NB4 (cell line): ENCODE data around the gene CDC42BPG.

Experiments
- POLR2A ChIP-seq: IDR thresholded peaks from 2 replicates; pipeline ENCODE4 v1.6.1; 2011; ENCODE audit warnings: mild to moderate bottlenecking; ENCODE audit not compliant: insufficient read length; ENCODE audit errors: extremely low read depth
- TF ChIP-seq, protein P1 (sequence below): IDR thresholded peaks from one replicate; pipeline ENCODE4 v1.5.1; 2012; ENCODE audit warnings: low read depth, low read length

DNA sequence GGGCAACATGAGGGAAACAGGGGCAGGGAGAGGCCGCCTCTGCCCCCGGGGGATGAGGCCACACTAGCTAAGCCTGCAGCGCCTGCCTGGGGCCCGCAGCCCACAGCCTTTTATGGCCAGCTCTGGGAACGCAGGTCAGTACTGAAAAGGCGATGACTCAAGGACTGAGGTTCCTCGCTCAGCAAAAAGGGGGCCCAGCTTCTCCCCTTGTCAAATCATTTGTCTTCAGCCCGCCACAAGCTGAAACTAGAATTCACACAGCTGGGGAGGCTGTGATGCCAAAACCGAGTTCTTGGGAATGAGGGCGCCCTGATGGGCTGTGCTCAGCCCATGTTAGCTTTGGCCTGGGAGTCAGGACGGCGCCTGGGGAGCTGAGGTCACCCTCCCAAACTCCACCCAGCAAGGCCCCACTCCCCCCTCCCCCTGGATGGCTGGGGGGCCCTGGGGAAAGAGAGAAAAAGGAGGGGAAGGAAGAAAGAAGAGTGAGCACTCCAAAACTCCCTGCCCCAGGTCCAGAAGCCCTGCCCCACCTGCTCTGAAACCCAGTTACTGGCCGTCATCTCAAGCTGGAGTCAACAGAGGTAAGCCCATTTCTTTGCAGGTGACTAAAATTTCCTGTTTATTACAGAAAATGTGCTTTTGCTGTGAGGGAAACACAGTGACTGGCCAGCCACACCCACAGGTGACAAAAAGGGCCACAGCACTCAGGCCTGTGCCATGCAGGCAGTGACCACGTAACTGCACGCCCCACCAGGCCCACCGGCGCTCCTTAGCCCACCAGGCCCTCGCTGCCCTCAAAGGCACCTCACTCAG is 20.2 kb upstream of the CDC42BPG start:
- TF ChIP-seq, protein P1, sequence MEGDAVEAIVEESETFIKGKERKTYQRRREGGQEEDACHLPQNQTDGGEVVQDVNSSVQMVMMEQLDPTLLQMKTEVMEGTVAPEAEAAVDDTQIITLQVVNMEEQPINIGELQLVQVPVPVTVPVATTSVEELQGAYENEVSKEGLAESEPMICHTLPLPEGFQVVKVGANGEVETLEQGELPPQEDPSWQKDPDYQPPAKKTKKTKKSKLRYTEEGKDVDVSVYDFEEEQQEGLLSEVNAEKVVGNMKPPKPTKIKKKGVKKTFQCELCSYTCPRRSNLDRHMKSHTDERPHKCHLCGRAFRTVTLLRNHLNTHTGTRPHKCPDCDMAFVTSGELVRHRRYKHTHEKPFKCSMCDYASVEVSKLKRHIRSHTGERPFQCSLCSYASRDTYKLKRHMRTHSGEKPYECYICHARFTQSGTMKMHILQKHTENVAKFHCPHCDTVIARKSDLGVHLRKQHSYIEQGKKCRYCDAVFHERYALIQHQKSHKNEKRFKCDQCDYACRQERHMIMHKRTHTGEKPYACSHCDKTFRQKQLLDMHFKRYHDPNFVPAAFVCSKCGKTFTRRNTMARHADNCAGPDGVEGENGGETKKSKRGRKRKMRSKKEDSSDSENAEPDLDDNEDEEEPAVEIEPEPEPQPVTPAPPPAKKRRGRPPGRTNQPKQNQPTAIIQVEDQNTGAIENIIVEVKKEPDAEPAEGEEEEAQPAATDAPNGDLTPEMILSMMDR, result no peak
- no peak for TF ChIP-seq POLR2A
